AG04449 (cell line): ENCODE results near the gene RPS17.

Experiments
- CTCF ChIA-PET: fragments of 350-600 bp; formaldehyde crosslinking; extraction: SDS; loops from one replicate; lab custom pipeline; 2021; ENCODE audit warnings: antibody characterized with exemption; lab: Yijun Ruan, JAX
- POLR2A ChIA-PET: fragments of 400-600, 350-600 bp; formaldehyde crosslinking; extraction: SDS; loops from one replicate; lab custom pipeline; 2020; ENCODE audit warnings: antibody characterized with exemption, inconsistent platforms; lab: Yijun Ruan, JAX
- DNase-seq: peaks from one replicate; pipeline ENCODE4 v3.0.0-alpha.2; 2010; ENCODE audit warnings: low read depth, low spot score
- H3K4me3 ChIP-seq: 2 replicates; pipeline ENCODE4 v1.5.1; 2011; ENCODE audit warnings: low read depth, mild to moderate bottlenecking, control low read depth, low read length
- TF ChIP-seq, protein P1 (sequence below): IDR thresholded peaks from one replicate; pipeline ENCODE4 v1.5.1; 2011; ENCODE audit warnings: mild to moderate bottlenecking, moderate library complexity, low read length, control low read depth, inconsistent platforms; ENCODE audit not compliant: insufficient read depth; ENCODE audit errors: missing control alignments

The RPS17 gene

DNA sequence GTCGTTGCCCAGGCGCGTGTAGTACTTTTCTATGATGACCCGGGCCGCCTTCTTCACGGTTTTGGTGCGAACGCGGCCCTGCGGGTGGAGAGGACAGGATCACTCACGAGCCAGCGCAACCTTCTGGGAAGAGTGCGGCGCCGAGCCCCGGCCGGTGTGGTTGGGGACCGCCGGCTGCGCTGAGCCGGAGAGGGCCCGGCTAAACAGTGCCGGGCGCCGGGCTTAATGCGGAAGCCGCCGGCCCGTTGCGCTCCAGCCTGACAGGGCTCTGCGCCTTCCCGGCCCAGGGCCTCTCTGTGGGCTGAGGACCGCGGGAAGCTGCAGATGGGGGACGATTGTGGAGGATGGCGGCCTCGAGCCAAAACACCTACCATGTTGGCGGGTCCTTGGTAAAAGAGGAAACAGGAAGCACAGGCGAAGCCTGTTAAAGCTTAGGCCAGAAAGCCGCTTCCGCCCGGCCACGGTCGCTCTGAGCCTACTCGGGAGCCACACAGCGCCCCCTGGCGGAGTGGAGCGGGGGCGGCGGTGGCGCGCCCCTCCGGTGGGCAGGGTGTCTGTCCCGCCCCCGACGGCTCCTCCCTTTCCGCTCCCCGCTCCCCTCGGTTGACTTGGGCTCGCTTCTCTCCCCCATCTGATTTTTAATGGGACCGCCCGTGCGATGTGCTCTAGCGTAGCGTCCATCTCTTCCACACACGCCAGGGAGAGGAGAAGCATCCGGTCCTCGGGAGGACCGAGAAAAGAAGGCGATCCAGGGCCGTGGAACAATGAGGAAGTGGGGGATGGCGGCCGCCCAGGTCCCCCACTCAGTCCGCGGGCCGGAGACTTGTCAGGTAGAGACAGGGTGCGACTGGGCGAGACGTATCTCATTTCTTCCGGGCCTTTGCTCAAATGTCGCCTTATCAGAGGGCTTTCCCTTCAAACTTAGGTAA lies at the start of gene RPS17:
TSS of gene RPS17 (minus strand) at position 403 of the 929 bp plus-strand sequence. CDS start at position 374, 29 bp downstream.
- DNase-seq = peak; percentile 52
- TF ChIP-seq, protein P1, sequence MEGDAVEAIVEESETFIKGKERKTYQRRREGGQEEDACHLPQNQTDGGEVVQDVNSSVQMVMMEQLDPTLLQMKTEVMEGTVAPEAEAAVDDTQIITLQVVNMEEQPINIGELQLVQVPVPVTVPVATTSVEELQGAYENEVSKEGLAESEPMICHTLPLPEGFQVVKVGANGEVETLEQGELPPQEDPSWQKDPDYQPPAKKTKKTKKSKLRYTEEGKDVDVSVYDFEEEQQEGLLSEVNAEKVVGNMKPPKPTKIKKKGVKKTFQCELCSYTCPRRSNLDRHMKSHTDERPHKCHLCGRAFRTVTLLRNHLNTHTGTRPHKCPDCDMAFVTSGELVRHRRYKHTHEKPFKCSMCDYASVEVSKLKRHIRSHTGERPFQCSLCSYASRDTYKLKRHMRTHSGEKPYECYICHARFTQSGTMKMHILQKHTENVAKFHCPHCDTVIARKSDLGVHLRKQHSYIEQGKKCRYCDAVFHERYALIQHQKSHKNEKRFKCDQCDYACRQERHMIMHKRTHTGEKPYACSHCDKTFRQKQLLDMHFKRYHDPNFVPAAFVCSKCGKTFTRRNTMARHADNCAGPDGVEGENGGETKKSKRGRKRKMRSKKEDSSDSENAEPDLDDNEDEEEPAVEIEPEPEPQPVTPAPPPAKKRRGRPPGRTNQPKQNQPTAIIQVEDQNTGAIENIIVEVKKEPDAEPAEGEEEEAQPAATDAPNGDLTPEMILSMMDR = peak; percentile 99
- H3K4me3 ChIP-seq = peak within 1 kb of the TSS; percentile 98
- ChIA-PET CTCF (interaction anchor here (0.7 to 7.8 kb wide), 23 partner anchors 8 to 478 kb away, joined by 3 to 106 read pairs (median 3); partner anchors contain the start of genes C15orf40 and RAMAC), POLR2A (interaction anchor here (0.6 to 2.7 kb wide), 17 partner anchors 8 to 471 kb away, joined by 3 to 26 read pairs (median 5); partner anchors contain the start of genes C15orf40 and RAMAC)

DNA sequence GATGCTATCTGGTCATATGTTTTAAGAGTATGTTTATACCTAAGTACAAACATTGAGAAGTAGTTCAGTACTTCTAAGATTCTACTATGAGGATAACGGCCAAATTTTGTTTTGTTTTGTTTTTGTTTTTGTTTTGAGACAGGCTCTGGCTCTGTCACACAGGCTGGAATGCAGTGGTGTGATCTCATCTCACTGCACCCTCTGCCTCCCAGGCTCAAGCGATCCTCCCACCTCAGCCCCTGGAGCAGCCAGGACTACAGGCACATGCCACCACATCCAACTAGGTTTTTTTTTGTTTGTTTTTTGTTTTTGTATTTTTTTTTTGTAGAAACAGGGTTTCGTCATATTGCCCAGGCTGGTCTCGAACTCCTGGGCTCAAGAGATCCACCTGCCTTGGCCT lies 47.5 kb upstream of the RPS17 start:
- POLR2A ChIA-PET = no interaction called here
- CTCF ChIA-PET = no interaction called here

DNA sequence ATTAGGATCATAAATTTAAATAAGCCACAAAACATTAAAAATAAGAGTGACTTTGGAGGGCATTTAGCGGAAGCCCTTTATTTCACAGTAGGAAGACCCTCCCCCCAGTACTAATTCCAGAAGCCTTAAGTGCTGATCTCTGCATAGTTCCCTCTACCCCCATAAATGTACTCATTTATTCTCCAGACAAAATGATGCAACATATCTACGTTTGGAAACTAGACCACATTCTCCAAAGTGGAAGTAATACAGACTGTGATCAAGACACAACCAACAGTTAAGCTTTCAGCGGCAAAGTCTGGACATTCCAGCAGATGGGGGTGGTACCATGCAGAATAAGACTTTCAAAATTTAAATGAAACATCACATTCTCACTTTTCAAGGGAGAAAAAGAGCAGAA lies 44.8 kb upstream of the RPS17 start:
- ChIA-PET POLR2A (no interaction called here), CTCF (interaction anchor here (2.2 kb wide), 1 partner anchor 427 kb away, joined by 9 read pairs; the partner anchor contains the start of gene C15orf40)
- TF ChIP-seq, protein P1 = no peak
- DNase-seq = no peak
- H3K4me3 ChIP-seq = no peak overlapping the region

More for the DNA sequence above, 47.5 kb upstream of the RPS17 start:
- no peak overlapping the region for H3K4me3 ChIP-seq
- TF ChIP-seq, protein P1 = no peak
- DNase-seq = no peak

DNA sequence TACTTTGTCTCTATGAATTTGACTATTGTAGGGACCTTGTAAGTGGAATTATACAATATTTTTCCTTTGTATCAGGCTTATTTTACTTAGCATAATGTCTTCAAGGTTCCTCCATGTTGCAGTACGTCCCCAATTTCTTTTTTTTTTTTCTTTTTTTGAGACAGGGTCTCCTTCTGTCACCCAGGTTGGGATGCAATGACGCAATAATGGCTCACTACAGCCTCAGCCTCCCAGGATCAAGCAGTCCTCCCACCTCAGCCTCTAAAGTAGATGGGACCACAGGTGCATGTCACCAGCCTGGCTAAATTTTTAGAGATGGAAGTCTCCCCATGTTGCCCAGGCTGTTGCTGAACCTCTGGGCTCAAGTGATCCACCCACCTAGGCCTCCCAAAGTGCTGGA lies 40.5 kb upstream of the RPS17 start:
- CTCF ChIA-PET = no interaction called here

DNA sequence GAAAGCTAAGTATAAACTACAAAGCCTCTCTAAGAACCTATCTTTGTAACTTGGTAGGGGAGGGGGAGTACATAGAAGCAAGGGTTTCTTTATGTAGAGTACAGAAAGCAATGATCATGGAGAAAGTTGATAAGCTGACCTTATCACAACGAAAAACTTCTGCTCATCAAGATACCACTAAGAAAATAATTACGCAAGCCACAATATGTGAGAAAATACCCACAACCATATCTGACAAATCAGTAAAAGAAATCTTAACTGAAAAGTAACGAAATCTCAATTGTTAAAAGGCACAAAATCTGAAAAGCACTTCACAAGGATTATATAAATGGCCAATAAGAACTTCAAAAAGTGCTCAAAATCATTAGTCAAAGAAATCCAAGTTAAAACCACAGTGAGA lies 35.1 kb upstream of the RPS17 start:
- TF ChIP-seq, protein P1 = no peak
- ChIA-PET POLR2A (no interaction called here), CTCF (interaction anchor here (1.1 kb wide), 1 partner anchor 425 kb away, joined by 4 read pairs; no protein-coding TSS in a partner anchor)
- H3K4me3 ChIP-seq = no peak overlapping the region
- no peak for DNase-seq

More for the DNA sequence above, 40.5 kb upstream of the RPS17 start:
- POLR2A ChIA-PET = interaction anchor here (1.4 kb wide), 1 partner anchor 9 kb away, joined by 3 read pairs; no protein-coding TSS in a partner anchor
- TF ChIP-seq, protein P1 = no peak
- DNase-seq = no peak
- no peak overlapping the region for H3K4me3 ChIP-seq

DNA sequence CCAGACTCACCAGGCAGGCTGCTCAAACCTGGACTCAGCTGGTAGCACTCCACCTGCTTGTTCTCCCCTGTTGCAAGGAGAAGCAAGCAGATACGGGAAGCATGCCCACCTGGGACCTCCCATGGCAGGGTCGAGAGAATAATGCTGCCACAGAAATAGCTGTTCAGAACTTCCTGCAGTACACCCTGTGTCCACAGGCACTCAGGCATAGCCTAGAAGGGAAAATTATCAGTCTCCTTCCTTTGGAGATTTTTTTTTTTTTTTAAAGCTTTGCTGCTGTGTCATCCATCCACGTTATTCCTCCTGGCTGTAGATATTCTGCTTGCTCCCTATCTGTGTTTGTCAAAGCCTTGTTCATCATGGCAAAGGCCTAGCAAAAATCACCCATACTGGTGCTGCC lies 32.7 kb upstream of the RPS17 start:
- H3K4me3 ChIP-seq = no peak overlapping the region
- no peak for DNase-seq
- ChIA-PET CTCF (interaction anchor here (1.3 to 1.9 kb wide), 5 partner anchors 11 to 438 kb away, joined by 3 to 5 read pairs (median 4); no protein-coding TSS in a partner anchor), POLR2A (interaction anchor here (0.6 to 3.5 kb wide), 2 partner anchors 30 to 32 kb away, joined by 3 to 14 read pairs; partner anchors contain the start of gene RPS17)
- TF ChIP-seq, protein P1 = no peak
